ENCODE data around the gene BBLN. TPM values are rescaled to one million over a fixed set of nuclear protein-coding genes. Genes with fewer than 3 reads are reported as not detected.
A peak's percentile ranks its signal among the peaks of the same experiment; 100 is the strongest.

BBLN gene
- total RNA-seq, 1 donor from 2014 or later = 39.0 TPM

- Histone ChIP-seq H3K36me3 (peaks cover 21% of the 10 kb centered on the region), H3K27ac (peak within 1 kb of the TSS; percentile 85), H3K4me1 (peaks cover 18% of the 10 kb centered on the region), H3K4me3 (peak within 1 kb of the TSS; percentile 78), H3K27me3 (no peaks in the 10 kb centered on the region), H3K9me3 (no peaks in the 10 kb centered on the region)
- ATAC-seq = peak; percentile 95
- peak; percentile 78 for TF ChIP-seq CTCF (IDR thresholded peaks at IDR 0.05)
- peak; percentile 92 for DNase-seq
- intact Hi-C loops (cut with DNase I) = no loop called here
These were observed 31.5 kb downstream of the BBLN start, which contains the start of gene CIZ1 for GRCh38 chr9:128191406-128192046. CIZ1 (minus strand) TSS chr9:128191572; CDS start chr9:128190857, 715 bp downstream.

GRCh38 chr9:128192601-128193371 is 32.7 kb downstream of the BBLN start:
- Histone ChIP-seq H3K4me3 (peak overlapping the region; percentile 78), H3K36me3 (peaks cover 13% of the 10 kb centered on the region), H3K9me3 (no peaks in the 10 kb centered on the region), H3K4me1 (peaks cover 18% of the 10 kb centered on the region), H3K27me3 (no peaks in the 10 kb centered on the region), H3K27ac (peak overlapping the region; percentile 85)
- peak; percentile 86 for ATAC-seq
- no peak for TF ChIP-seq CTCF (IDR thresholded peaks at IDR 0.05)
- intact Hi-C loops (cut with DNase I) = no loop called here
- DNase-seq = peak; percentile 91

GRCh38 chr9:128193469-128194096 is 33.5 kb downstream of the BBLN start:
- peaks cover 8% of the 10 kb centered on the region for H3K36me3 ChIP-seq
- no peak for TF ChIP-seq CTCF (IDR thresholded peaks at IDR 0.05)
- no peaks in the 10 kb centered on the region for H3K9me3 ChIP-seq
- H3K4me3 ChIP-seq = no peak overlapping the region
- DNase-seq (no peak), ATAC-seq (no peak)
- H3K27me3 ChIP-seq = no peaks in the 10 kb centered on the region
- H3K4me1 ChIP-seq = peaks cover 18% of the 10 kb centered on the region
- no peak overlapping the region for H3K27ac ChIP-seq
- intact Hi-C loops (cut with DNase I) = no loop called here

GRCh38 chr9:128201441-128202369 is 41.6 kb downstream of the BBLN start:
- no peak overlapping the region for H3K27ac ChIP-seq
- no peak overlapping the region for H3K4me3 ChIP-seq
- ATAC-seq (no peak), DNase-seq (no peak)
- H3K36me3 ChIP-seq = no peaks in the 10 kb centered on the region
- H3K27me3 ChIP-seq = peaks cover 25% of the 10 kb centered on the region
- no peaks in the 10 kb centered on the region for H3K9me3 ChIP-seq
- H3K4me1 ChIP-seq = peaks cover 10% of the 10 kb centered on the region
- intact Hi-C loops (cut with DNase I) = no loop called here
- TF ChIP-seq CTCF (IDR thresholded peaks at IDR 0.05) = no peak

GRCh38 chr9:128202648-128203023 is 42.6 kb downstream of the BBLN start:
- intact Hi-C loops (cut with DNase I) = no loop called here
- Histone ChIP-seq H3K27ac (no peak overlapping the region), H3K36me3 (no peaks in the 10 kb centered on the region), H3K9me3 (no peaks in the 10 kb centered on the region), H3K4me1 (peaks cover 10% of the 10 kb centered on the region), H3K4me3 (peak overlapping the region; percentile 58), H3K27me3 (peaks cover 25% of the 10 kb centered on the region)
- ATAC-seq (no peak), DNase-seq (no peak)
- TF ChIP-seq CTCF (IDR thresholded peaks at IDR 0.05) = no peak
